HG02798 (cell line): ENCODE data around the gene NRCAM.
"Not testable (repeated sequence)": the region's sequence is repeated elsewhere in the genome, so short reads cannot be mapped to it uniquely, and the experiment has no call there.

ENCODE experiments used
- ATAC-seq: cut with Tn5 transposase; IDR thresholded peaks from one replicate; pipeline ENCODE4 v1.9.1; 2021; ENCODE audit warnings: mild to moderate bottlenecking; ENCODE audit not compliant: unreplicated experiment, poor library complexity

The NRCAM gene

DNA sequence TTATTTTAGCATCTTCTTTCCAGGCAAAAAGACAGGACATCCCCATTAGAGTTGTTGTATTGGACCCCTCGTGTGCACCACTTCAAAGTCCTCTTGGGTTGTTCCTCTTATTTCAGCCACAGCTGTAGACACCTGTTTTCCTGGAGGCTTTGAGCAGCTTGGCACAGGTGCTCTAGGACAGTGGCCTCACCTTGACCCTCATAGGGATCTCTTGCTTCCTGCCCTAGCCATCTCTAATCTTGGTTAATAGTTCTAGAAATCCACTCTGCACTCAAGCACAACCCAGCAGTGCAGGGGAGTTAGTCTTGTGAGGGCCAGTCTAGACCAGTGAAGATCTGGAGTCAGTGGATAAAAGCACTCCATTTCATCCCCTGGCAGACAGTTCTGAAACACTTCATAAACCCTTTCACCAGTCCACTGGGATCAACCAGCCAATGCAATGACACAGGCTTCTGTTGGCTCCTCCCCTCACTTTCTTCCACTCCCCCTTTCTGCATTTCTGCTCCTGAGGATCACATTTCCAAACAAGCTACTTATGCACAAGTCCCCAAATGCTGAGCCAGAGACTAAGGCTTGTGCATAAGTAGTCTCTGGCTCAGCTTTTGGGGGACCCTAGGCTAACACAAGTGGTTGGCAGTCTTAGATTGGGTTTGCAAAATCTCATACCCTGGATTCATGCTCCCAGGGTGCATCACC, 194.5 kb downstream of the NRCAM start:
- ATAC-seq = no peak

DNA sequence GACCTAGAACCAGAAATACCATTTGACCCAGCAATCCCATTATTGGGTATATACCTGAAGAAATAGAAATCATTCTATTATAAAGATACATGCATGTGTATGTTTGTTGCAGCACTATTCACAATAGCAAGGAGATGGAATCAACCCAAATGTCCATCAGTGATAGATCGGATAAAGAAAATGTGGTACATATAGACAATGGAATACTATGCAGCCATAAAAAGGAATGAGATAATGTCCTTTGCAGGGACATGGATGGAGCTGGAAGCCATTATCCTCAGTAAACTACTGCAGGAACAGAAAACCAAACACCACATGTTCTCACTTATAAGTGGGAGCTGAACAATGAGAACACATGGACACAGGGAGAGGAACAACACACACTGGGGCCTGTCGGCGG, 196.8 kb downstream of the NRCAM start:
- ATAC-seq = not testable (repeated sequence)

DNA sequence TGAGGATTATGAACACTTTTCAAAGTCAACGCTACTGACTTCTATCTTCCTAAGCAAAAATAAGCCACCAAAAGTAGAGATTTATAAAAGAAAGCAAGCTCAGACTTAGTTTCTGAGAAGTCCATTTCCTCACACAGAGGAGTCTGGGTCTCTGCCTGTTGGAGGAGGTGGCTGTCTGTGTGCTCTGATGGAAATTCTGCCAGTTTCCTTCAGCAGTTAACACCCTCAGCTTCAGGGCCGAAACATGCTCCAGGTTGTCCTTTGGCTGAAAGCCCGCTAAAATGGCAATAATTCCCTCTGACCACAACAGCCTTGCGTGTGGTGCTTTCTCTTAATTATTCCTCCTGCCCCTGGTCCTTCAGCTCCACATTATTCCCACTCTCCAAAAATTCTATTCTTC, 198.3 kb downstream of the NRCAM start:
- ATAC-seq = no peak

DNA sequence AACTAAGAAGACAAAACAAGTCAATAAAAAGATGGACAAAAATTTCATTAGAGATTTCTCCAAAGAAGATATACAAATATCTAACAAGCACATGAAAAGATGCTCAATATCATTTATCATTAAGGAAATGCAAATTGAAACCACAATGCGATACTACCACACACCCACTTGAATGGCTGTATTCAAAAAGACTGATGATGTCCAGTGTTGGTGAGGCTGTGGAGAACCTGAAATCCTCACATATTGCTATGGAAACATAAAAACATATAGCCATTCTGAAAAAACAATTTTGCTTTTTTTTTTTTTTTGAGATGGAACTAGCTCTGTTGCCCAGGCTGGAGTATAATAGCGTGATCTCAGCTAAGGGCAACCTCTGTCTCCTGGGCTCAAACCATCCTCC, 202.0 kb downstream of the NRCAM start:
- ATAC-seq = no peak

DNA sequence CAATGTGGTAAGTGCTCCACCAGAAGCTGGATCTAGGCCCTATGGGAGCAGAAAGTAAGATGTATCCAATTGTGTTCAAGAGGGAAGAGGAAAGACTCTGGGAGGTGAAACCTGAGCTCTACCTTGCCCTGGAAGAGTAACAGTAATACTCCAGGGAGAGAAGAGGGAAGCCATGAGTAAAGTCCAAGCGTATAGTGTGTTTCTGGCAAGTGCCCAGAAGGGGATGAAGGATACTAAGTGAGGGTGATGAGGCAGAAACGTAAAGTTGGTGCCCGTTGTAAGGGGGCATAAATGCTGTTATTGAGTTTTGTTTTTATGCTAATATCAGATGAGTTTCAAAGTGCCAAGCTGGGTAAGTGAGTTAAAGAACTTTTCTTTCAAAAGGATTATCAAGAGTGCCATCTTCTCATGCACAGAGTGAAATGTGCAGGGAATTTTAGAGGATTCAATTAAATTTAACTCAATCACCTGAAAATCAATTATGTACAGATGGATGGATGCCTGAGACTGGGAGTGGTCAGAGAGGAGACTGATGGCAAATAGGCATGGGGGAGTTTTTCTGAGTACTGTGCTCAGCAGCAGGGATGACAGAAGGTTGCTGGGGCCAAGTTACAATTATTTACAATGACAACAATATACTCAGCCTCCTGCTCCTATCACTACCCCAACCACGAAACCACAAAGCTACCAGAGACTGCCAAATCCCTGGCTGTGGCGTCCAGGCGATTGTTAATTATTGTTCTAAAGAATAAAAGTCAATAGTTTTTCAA, 202.8 kb downstream of the NRCAM start:
- ATAC-seq = no peak

DNA sequence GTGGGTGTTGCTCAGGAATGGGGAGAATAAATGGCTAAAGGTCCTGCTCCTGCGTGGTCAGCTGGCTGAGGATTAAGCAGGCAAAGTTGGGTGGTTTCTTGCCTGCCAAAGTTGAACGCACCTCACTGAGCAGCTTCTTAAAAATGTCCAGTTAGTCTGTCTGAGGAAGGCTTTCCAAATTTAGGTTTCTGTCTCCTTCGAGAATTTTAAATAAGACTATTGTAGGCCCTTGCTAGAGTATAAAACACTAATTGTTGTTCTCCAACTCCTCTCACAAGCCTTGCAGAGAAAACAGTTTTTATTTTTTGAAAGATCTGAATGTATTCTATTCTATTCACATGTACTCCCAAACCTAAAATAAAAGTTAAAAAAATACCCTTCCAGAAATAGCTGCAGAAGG, 204.1 kb downstream of the NRCAM start:
- no peak for ATAC-seq

DNA sequence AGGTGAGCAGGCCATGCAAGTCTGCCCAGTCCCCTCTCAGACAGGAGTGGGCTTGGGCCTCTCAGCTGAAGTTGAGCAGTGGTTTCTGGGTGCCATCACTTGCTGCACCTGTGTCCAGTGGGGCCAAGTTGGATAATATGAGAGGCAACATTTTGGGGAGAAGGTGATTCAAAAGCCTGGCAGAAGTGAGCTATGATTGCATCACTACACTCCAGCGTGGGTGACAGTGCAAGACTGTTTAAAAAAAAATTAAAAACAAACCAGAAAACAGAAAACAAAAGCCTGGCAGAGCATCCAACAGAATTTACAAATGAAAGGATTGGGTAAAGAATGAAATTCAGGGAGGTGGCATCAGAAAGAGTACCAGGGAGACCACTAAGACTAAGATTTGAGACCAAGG, 204.5 kb downstream of the NRCAM start:
- ATAC-seq = no peak

DNA sequence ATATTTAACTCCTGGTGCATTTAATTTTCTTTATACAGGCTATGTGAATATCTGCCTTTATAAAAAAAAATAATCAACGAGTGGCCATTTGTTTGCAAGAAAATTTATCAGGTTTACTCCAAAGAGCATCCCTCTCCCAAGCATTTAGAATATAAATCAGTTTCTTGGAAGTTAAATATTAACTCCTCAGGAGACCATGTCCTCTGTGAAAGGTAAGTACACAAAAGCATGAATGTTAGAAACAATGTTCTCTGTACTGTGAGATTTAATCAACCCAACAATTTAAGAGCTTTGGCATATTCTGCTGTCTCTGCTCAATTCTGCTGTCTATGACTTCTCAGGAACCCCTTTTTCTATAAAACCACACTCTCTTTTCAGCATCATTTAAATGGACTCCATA, 206.8 kb downstream of the NRCAM start:
- no peak for ATAC-seq

DNA sequence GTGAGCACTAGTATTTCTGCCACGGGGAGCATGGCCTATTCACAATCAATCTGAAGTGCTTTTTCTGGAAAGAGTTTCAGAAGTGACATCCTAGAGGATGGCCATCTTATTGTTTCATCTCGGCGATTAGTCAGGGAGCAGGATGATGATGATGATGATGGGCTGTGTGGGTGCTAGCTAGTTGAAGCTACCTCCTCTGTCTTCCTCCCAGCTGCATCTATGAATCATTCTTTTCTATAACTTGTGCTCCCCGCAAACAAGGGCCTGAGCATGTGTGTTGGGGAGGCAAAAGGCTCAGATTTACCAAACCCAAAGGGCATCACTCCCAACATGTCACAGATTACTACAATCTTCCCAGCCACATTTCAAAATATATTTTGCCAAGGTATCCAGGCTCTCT, 207.4 kb downstream of the NRCAM start:
- no peak for ATAC-seq

DNA sequence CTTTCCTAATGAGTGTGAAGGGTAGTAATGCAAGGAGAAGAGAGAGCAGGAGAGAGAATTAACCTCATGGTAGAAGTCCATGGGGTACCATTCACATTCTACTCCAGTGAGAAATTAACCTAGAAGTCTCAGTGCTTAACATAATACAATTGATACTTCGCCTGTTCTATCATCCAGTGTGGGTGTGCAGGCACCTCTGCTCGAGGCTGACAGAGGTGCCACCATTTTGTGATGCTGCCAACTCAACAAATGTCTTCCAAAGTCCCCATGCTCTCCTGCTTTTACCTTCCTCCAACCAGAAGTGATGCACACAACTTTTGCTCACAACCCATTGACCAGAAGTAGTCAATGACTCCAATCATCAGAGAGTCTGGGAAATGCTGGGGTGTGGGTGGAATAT, 207.8 kb downstream of the NRCAM start:
- ATAC-seq = no peak

DNA sequence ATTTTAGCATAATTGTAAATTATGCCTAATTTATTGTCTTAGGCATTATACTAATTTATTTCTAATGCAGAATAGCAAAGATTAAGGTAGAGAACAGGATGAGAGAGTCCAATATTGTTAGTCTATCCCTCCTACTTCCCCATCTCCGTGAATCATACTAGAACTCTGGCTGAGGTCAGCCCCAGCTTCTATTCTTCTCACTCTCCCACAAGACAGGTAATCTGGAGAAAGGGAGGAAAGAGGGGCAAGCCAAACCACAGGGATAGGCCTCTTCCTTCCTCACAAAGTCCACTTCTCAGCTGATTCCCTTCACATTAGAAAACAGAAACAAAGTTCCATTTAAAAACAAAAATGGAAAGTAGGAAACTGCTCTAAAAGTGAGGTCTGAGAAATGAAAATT, 208.6 kb downstream of the NRCAM start:
- no peak for ATAC-seq

DNA sequence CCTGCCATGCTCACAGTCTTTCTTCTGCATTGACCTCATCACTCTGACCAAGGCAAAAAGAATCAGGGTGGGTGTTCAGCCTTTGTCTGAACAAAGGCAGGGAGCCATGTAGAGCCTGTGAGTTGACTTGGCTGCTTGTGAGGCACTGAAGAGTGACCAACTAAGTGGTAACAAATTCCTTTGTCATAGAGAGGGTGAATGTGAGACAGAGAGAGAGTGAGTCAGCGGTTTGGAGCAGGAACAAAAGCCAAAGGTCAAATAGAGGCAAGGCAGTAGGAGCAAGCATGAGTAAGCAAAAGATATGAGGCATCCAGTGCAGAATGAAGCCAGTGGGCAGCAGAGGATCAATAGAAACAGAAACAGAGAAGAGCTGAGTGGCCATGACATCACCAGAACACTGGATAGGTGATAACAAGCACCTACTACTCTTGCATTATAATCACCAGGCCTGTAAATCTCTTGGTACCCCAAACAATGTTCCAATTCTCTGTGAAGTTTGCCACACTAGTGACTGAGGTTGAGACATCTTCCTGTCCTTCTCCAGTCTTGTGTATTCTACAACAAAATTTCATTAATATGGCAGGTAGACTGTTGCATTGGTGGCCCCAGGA, 209.9 kb downstream of the NRCAM start:
- ATAC-seq = peak; percentile 84

DNA sequence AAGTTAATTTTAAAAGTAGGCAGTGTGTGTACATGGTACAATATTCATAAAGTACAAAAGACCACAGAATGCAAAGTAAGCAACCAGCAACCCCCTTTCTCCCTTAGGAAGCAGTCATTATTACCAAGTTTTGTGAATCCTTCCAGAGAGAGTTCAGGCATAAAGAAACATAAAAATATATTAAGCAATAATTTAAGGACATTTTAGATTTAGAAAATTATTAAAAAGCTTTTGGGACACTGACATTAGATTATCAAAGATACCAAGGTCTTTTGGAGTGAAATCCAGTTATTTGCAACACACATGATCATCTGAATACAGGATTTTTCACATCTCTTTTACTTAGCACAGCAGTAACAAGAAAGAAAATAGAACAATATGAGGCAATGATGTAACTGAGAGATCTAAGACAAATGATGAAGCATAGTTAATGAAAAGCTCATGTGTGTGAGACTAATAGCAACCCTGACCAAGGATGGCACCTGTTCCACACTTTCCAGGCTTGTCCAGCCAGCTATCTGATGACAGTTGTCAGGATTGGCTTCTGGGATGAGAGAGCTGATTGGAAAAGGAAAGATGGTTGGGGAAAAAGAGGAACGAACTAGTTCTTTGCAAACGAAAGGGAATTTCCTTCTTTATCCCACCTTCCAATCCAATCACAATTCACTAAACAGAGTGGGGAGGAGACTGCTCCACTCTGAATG, 210.6 kb downstream of the NRCAM start:
- no peak for ATAC-seq

DNA sequence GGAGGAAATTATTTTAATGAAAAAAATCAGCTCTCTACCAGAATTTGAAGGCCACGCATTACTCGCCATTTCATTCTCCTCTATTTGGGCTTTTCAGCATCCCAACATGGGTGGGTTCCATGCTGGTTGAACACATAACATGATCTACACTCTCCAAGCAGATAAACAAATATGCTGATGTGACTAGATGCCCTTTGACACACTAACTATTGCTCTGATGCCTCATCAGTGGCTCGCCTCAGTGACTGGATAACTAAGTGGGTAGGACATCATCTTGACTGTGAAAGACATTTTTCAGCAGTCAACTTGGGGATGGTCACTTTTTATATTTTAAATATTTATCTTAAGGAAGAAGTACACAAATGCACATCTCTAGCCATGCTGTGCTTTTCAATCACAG, 212.1 kb downstream of the NRCAM start:
- no peak for ATAC-seq

DNA sequence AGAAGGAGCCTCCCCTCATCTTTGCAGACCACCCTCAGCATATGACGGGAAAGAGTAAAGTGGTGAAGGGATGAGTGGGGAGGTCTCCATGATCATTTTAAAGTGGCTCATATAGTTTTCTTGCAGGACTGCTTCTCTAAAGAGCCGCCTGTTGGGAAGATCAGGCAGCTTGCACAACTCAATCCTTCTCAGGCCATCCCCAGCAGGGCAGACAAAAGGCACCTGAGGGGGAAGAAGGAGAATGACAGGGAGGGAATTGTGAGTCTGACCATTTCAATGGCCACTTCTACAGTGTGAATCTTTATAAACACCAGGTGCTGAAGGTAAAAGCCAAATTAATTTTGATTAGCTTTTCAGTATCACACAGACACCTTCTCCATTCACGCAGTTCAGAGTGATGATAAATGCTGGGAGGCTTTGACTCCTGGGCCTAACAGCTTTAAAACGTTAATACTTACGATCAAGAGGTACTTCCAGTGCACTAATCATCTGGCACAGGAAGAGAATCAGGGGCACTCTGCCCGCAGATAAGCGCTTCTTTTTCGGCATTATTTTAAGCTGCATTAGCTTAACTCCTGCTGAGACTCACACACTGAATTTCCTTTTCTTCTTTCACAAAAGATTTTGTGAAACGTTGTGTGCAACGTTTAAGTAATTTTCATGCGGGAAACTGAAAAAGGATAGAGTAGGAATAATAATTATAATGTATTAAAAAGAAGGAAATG, 216.6 kb downstream of the NRCAM start:
- ATAC-seq = no peak

DNA sequence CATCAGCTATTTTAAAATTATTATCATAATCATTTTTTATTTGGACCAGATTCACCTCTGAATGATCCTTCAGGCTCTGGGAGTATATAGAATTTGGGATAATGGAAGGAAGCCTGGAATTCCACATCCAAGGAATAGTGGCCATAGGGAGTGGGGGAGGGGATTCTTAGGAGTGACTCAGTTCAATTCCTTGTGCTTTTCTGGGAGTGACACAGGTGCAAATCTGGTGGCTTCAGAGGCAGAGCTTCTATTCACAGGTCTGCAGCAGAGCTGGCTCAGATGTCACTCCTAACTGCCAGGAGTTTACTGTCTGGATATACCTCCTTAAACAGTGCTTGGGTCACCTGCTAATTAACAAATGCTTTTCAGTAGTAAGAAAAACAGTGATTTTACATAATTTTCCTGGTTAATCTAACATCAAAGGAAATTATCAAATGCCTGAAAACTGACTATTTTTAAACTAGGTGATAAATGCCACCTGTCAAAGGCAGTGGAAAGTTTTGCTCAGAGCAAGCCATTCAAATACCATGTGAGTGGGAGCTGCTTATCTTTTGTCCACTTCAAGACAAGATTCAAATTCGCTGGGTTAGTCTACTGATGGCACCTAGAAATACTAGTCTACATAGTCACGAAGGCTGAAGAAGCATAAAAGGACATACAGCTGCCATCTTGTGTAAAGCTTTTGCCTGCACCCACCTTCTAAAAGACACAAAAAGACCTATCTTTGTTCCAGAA, 219.4 kb downstream of the NRCAM start:
- no peak for ATAC-seq

DNA sequence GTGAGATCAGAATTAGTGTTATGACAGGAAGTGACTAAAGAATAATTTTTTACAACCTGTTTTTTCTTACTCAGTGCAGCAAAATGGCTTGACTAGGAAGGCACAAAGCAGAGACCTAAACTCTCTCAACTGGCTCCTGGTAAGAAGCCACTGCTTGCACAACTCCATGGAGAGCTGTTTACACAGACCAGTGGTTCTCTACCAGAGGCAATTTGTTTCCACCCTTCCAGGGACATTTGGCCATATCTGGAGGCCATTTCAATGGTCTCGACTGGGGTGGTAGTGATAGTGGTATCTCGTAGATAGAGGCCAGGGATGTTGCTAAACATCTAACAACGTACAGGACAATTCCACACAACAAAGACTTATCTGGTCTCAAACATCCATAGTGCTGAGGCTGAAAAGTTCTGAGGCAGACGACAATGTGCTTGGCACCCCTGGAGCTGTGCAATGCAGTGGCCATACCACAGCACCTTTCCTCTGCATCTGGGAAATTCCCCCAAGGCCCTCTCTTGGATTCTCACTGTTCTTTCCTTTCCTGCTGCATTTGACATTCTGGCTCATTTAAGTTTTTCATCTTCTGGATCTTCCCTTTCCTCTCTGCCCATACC, 220.7 kb downstream of the NRCAM start:
- no peak for ATAC-seq

DNA sequence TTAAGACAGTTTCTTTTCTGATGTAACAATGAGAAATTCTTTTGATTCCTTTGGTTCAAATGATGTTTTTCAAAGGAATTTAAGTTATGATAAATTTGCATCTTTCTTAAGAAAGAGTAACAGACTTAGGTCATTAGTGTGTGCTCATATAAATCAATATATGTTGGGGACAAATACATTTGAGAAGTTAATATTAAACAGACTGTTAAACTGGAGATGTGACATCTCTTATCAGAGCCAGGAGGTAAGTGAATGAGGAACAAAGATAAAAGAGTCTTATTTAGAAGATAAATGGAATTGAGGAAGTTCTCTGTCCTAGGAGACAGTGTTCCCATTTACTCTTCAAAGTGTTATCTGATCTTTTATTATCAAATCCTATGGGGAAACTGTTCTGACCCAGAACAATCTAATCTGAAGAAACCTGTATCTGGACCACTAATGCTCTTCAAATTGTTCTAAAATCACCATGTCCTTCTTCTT, 221.2 kb downstream of the NRCAM start:
- ATAC-seq = no peak

DNA sequence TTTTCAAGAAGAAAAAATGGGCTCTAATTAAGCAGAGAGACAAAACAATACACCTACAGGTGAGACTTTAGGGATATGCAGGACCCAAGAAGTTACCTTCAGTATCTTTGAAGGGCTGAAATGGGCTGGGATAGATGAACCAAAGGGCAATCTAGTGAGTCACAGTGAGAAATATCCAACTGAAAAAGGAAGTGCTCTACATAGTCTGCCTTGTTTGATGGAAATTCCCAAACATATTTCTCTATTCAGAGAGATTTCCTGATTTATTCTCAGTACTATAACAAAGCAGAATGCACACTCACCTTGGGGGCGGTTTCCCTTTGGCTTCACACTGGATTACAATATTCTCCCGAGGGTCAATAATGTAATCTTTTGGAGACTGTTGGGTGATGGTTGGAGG, 222.0 kb downstream of the NRCAM start:
- no peak for ATAC-seq
